Subcutaneous adipose tissue (tissue), 4 donors: Measurements from ENCODE around the gene BLOC1S3. TPM values are rescaled to one million over a fixed set of nuclear protein-coding genes. Genes with fewer than 3 reads are reported as not detected.

Experiments
- total RNA-seq, 4 donors: library from RNA; depleted of rRNA; stranded (reverse); fragments of >200 nt; gene quantifications; one replicate each; pipeline ENCODE4 v1.1.0, GENCODE V29; 2016
- TF ChIP-seq, protein P1 (sequence below): fragments of 450-650 bp; IDR thresholded peaks from one replicate; pipeline ENCODE4 v1.5.1; 2016; ENCODE audit warnings: low read depth, mild to moderate bottlenecking, control low read depth, antibody characterized with exemption, moderate library complexity

The BLOC1S3 gene
- total RNA-seq, 4 donors from 2014 or later: 1.3 to 19.2 (median 11.0) TPM

- TF ChIP-seq, protein P1, sequence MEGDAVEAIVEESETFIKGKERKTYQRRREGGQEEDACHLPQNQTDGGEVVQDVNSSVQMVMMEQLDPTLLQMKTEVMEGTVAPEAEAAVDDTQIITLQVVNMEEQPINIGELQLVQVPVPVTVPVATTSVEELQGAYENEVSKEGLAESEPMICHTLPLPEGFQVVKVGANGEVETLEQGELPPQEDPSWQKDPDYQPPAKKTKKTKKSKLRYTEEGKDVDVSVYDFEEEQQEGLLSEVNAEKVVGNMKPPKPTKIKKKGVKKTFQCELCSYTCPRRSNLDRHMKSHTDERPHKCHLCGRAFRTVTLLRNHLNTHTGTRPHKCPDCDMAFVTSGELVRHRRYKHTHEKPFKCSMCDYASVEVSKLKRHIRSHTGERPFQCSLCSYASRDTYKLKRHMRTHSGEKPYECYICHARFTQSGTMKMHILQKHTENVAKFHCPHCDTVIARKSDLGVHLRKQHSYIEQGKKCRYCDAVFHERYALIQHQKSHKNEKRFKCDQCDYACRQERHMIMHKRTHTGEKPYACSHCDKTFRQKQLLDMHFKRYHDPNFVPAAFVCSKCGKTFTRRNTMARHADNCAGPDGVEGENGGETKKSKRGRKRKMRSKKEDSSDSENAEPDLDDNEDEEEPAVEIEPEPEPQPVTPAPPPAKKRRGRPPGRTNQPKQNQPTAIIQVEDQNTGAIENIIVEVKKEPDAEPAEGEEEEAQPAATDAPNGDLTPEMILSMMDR: no peak
These were observed 12.8 kb downstream of the BLOC1S3 start for GRCh38 chr19:45191375-45191774.

DNA sequence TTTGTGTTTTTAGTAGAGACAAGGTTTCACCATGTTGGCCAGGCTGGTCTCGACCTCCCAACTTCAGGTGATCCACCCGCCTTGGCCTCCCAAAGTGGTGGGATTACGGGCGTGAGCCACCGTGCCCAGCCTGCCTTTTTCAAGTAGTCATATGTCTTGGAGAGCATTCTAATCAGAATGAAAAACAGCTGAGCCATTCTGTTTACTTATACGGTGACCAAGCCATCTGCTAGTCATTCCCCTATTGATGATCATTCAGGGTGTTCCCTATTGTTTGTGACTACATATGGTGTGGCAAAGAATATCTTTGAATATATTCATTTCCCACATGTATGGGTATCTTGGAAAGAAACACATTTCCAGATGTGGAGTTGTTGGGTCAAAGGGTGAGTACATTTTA, 17.2 kb downstream of the BLOC1S3 start:
- TF ChIP-seq, protein P1: no peak

GRCh38 chr19:45200568-45200967, 22.0 kb downstream of the BLOC1S3 start:
- TF ChIP-seq, protein P1: no peak

- TF ChIP-seq, protein P1: no peak
These were observed 24.1 kb downstream of the BLOC1S3 start for GRCh38 chr19:45202637-45203036.

GRCh38 chr19:45205810-45206209, 27.2 kb downstream of the BLOC1S3 start:
- TF ChIP-seq, protein P1: no peak

DNA sequence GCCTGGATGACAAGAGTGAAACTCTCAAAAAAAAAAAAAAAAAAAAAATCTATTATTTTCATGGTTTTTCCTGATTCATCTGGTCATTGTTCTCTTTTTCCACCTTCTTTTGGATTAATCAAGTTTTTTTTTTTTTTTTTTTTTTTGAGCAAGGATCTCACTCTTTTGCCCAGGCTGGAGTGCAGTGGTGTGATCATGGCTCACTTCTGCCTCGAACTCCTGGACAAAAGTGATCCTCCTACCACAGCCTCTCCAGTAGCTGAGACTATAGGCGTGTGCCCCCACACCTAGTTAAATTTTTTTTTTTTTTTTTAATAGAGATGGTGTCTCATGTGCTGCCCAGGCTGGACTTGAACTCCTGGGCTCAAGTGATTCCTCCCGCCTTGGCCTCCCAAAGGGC, 27.7 kb downstream of the BLOC1S3 start:
- TF ChIP-seq, protein P1: no peak

DNA sequence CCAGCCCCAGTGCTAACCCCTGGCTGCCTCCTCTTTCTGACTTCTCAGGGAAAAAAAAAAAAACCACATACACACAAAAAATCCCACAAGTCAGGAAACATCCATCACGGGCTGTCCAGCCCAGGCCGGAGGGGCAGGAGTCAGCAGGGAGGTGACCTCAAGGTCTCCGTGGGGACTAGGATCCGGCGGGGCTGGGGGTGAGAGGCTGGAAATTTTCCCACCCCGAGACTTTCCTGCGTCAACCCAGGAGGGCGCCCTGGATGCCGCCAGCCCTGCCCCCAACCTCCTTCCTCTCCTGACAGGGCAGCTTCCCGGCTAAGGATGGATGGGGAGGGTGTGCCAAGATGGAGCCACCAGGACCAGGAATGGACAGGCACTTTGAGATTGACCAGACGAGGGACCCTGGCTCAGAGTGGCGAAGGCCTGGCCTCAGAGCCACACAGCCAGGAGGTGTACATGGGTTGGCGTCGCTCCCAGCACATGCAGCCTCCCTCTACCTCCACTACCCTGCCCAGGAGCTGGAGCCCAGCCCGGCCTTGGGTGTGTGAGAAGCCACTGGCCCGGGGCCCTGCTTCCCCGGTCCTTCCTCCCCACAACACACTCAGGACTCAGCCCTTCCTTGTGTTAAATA, 33.3 kb downstream of the BLOC1S3 start:
- TF ChIP-seq, protein P1: no peak
